Measurements from ENCODE around the gene MRGPRF.

MRGPRF gene

DNA sequence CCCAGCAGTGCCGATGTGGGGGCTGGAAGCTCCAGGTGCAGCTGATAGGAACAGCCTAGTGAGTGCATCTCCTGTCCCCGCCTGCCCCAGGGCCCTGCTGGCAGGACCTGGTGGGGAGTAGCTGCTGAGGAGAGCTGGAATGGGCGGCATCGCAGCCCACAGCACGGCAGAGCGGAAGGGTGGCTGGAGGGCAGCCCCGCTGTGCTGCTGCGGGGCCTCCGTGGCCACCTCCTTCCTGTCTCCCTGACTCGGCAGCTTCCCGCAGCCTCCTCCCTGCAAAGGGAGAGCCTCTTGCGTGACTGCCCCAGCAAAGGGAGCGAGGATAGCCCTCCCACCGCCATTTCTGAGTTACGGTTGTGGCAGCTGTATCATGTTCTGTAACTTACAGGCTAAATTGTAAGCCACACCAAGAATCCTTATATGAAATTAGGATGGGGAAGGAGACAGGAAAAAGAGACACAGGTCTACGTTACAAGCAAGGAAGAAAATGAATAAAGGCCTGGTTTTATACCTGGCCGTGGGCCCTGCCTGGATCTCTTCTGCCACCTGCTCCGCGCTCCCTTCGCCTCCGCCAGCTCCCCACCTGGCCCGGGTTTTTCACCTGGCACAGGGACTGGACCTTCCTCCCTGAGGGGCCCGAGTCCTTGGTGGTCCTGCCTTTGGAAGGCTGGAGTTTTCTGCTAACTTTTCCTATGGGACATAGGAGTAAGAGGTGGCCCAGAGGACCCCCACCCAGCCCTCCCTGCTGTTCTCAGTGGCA, 45.6 kb upstream of the MRGPRF start:
- TF ChIP-seq CTCF (IDR thresholded peaks at IDR 0.05; ENCODE audit: low read depth, low read length, missing control alignments): no peak
- no peak for DNase-seq (ENCODE audit: low read depth)
- in situ Hi-C loops (cut with HindIII; ENCODE audit: low sequenced_read_pairs): no loop called here

DNA sequence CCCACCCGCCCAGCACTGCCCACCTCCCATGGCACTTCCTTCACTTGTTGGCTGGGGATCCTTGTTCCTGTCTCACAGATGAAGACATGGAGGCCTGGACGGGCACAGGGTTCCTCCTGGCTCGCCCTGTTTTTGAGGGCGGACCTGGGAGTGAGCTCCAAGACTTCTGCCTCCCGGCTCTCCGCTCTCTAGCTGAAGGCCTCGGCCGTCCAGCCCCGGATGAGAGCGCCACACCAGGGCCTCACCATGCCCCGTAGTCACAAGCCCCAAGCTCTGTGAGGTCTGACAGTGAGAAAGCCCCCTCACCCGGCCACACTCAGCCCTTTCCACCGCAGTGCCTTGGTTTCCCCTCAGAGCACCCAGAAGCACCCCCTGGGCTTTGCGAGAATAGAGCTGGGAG, 44.8 kb upstream of the MRGPRF start:
- DNase-seq (ENCODE audit: low read depth): no peak
- in situ Hi-C loops (cut with HindIII; ENCODE audit: low sequenced_read_pairs): no loop called here
- no peak overlapping the region for H3K4me3 ChIP-seq (ENCODE audit: low read depth, low read length)
- no peak for TF ChIP-seq CTCF (IDR thresholded peaks at IDR 0.05; ENCODE audit: low read depth, low read length, missing control alignments)

More for the DNA sequence above, 45.6 kb upstream of the MRGPRF start:
- no peak overlapping the region for H3K4me3 ChIP-seq (ENCODE audit: low read depth, low read length)

DNA sequence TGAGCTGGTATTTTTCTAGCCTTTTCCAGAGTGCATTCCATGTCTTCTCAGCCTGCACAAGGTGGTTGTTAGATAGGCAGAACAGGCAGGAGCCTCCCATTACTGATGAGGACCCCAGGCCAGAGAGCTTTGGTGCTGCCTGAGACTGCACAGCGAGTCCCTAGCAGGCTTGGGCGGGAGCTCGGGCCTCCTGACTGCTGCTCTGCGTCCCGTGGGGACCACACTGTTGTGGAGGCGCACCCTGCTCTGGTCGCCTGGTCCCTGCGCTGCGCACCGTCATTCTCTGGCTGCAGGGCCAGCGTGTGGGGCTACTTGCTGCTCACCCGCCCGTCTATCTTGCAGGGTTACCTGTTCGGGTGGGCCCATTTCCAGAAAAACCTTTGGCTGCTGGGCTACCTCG, 44.2 kb upstream of the MRGPRF start:
- in situ Hi-C loops (cut with HindIII; ENCODE audit: low sequenced_read_pairs): no loop called here
- no peak for DNase-seq (ENCODE audit: low read depth)
- no peak overlapping the region for H3K4me3 ChIP-seq (ENCODE audit: low read depth, low read length)
- no peak for TF ChIP-seq CTCF (IDR thresholded peaks at IDR 0.05; ENCODE audit: low read depth, low read length, missing control alignments)

GRCh38 chr11:69055598-69056516, 42.8 kb upstream of the MRGPRF start:
- no peak for TF ChIP-seq CTCF (IDR thresholded peaks at IDR 0.05; ENCODE audit: low read depth, low read length, missing control alignments)

GRCh38 chr11:69055212-69055586, 42.2 kb upstream of the MRGPRF start:
- DNase-seq (ENCODE audit: low read depth): no peak
- in situ Hi-C loops (cut with HindIII; ENCODE audit: low sequenced_read_pairs): no loop called here
- no peak for TF ChIP-seq CTCF (IDR thresholded peaks at IDR 0.05; ENCODE audit: low read depth, low read length, missing control alignments)
- H3K4me3 ChIP-seq (ENCODE audit: low read depth, low read length): no peak overlapping the region

More at GRCh38 chr11:69055598-69056516, 42.8 kb upstream of the MRGPRF start:
- H3K4me3 ChIP-seq (ENCODE audit: low read depth, low read length): no peak overlapping the region
- DNase-seq (ENCODE audit: low read depth): no peak
- in situ Hi-C loops (cut with HindIII; ENCODE audit: low sequenced_read_pairs): no loop called here

GRCh38 chr11:69054397-69055211, 41.6 kb upstream of the MRGPRF start:
- in situ Hi-C loops (cut with HindIII; ENCODE audit: low sequenced_read_pairs): no loop called here
- DNase-seq (ENCODE audit: low read depth): no peak
- no peak for TF ChIP-seq CTCF (IDR thresholded peaks at IDR 0.05; ENCODE audit: low read depth, low read length, missing control alignments)
- H3K4me3 ChIP-seq (ENCODE audit: low read depth, low read length): no peak overlapping the region

Data from astrocyte of the cerebellum (primary cell).